Epithelial cell of esophagus (primary cell): ENCODE results near the gene DNAJB8.

Source experiments
- DNase-seq: peaks from one replicate; pipeline ENCODE4 v3.0.0; 2010; ENCODE audit warnings: low read depth
- H3K4me3 ChIP-seq: 2 replicates; pipeline ENCODE4 v1.5.1; 2011; ENCODE audit warnings: mild to moderate bottlenecking, low read length, control low read depth
- CTCF ChIP-seq: IDR thresholded peaks from 2 replicates; pipeline ENCODE4 v1.5.1; 2011; ENCODE audit warnings: low read depth, mild to moderate bottlenecking, low read length, control low read depth, inconsistent platforms; ENCODE audit not compliant: insufficient read depth; ENCODE audit errors: missing control alignments

Gene DNAJB8

GRCh38 chr3:128429275-128429674 is 37.4 kb downstream of the DNAJB8 start:
- no peak overlapping the region for H3K4me3 ChIP-seq
- no peak for TF ChIP-seq CTCF
- no peak for DNase-seq

DNA sequence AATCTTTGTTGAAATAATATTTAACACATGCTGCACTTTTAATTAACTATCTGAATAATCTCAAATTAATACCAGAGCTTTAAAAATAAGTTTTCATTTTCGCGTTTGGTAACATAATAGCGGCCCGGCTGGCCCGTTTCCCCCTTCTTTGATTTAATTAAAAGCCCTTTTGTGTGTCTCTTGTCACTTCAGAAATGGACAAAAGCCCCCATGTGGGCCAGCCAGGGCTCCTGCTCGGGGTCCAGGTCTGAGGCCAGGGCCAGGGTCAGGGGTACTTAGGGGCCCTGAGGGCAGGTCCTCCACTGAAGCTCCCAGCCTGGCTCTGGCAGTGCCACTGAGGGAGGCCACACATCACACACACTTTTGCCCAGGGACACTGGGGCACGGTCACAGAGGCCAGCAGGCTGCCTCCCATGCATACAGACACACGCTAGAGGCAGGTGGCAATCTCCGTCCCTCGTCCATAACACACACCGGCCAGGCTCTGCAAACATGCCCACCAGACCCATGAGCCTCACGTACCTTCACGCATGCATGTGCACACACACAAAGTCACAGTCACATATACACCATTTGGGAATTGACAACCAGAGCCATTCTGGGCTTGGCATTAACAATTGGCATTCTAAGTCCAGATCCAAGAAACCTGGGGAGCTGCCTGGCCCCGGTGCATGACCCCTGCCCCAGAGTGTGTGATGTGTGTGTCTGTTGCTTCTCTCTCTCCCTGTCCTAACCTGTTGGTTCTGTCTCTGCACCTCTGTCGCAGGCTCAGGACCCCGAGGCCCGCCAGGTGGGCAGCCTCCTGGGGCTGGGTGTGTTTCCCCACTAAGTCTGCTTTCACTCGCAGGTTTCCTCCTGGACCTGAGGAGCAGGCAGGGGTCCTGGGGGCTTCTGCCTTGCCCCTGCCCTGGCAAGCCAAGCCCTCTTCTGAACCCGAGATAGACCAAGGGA is 38.5 kb downstream of the DNAJB8 start:
- no peak for TF ChIP-seq CTCF
- DNase-seq = no peak
- no peak overlapping the region for H3K4me3 ChIP-seq

- no peak overlapping the region for H3K4me3 ChIP-seq
- TF ChIP-seq CTCF = no peak
- DNase-seq = no peak
Observed at GRCh38 chr3:128427175-128427857, 39.4 kb downstream of the DNAJB8 start.

GRCh38 chr3:128426128-128426921 is 40.4 kb downstream of the DNAJB8 start:
- peak overlapping the region; percentile 20 for H3K4me3 ChIP-seq
- DNase-seq = peak; percentile 27
- peak; percentile 36 for TF ChIP-seq CTCF

DNA sequence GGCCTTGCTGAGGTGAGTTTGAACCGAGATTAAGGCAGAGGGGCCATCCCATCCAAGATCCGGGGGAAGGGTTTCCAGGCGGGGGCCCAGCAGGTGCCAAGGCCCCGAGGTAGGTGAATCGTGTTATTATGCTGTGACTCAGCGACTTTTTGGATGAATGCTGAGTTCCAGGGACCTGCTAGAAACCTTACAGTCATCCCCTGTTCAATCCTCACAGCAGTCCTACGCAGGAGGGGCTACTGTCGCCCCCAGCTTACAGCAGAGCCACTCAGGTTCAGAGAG is 40.9 kb downstream of the DNAJB8 start:
- TF ChIP-seq CTCF = no peak
- DNase-seq = no peak
- H3K4me3 ChIP-seq = no peak overlapping the region

DNA sequence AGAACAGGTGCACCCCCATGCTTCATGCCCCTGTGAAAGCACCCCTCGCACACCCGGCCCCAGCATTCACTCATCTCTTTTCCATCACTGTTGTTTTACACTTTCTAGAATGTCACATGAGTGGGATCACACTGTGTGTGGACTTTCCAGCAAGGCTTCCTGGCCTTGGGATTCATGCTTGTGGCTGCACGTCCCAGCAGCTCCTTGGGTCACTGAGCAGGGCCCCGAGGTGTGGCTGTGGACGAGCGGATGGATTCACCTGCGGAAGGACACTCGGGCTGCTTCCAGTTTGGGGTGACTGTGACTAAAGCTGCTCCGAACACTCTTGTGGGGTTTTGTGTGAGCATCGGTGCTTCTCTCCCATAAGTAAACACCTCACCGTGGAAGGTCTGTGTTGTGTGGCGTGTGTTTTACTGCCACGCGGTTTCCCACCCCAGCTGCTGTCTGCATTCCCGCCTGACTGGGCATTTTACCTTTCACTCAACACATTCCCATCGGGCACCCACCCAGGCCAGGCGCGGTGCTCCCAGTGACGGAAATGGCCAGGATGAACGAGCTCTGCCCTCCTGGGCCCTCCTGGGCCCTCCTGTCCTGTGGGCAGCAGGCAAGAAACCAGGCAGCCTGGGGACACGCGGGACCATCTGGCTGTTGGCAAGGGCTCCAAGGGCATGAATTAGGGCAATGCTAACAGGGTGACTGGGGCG is 41.4 kb downstream of the DNAJB8 start:
- DNase-seq = no peak
- no peak for TF ChIP-seq CTCF
- H3K4me3 ChIP-seq = no peak overlapping the region
